ENCODE measurements around the gene KCNC4. TPM values are rescaled to one million over a fixed set of nuclear protein-coding genes. Genes with fewer than 3 reads are reported as not detected.

Gene KCNC4
- total RNA-seq, 1 experiment from 2014 or later = 8.9 TPM

- Histone ChIP-seq H3K79me1 (ENCODE audit: insufficient read depth, low read depth, low read length, poor library complexity, severe bottlenecking) (no peaks in the 10 kb centered on the region), H3K4me2 (ENCODE audit: insufficient read depth, insufficient read length, low read length) (no peak overlapping the region), H3K9ac (ENCODE audit: extremely low read depth, insufficient read length, low read length) (no peak overlapping the region), H3K27me3 (ENCODE audit: insufficient read depth, low read length) (no peaks in the 10 kb centered on the region), H3K23me2 (ENCODE audit: insufficient read length, low read depth, low read length, poor library complexity, severe bottlenecking) (no peaks in the 10 kb centered on the region), H3K4ac (ENCODE audit: low read depth, low read length) (no peak overlapping the region), H3K4me1 (ENCODE audit: insufficient read depth, low read length) (no peaks in the 10 kb centered on the region), H3K9me3 (ENCODE audit: control insufficient read depth, low read depth, low read length) (no peaks in the 10 kb centered on the region), H2BK12ac (ENCODE audit: insufficient read length, low read depth, low read length) (no peak overlapping the region), H3K18ac (ENCODE audit: insufficient read length, low read depth, low read length) (no peak overlapping the region), H4K8ac (replicated peaks; ENCODE audit: insufficient read length, low read depth, low read length) (no peak overlapping the region), H3K27ac (ENCODE audit: insufficient read length, low read depth, low read length) (no peak overlapping the region), H3K79me2 (ENCODE audit: insufficient read depth, low read length) (no peaks in the 10 kb centered on the region), H4K5ac (ENCODE audit: insufficient read length, low read depth, low read length) (no peak overlapping the region), H2BK20ac (ENCODE audit: low read depth, low read length, poor library complexity, severe bottlenecking) (no peak overlapping the region), H2AK5ac (ENCODE audit: insufficient read length, low read length) (no peak overlapping the region), H3K14ac (ENCODE audit: insufficient read depth, low read length) (no peak overlapping the region), H2BK120ac (ENCODE audit: low read depth, low read length, poor library complexity, severe bottlenecking) (no peak overlapping the region), H2AFZ (ENCODE audit: low read length) (no peak overlapping the region), H2BK15ac (ENCODE audit: low read depth, low read length) (no peak overlapping the region), H4K91ac (ENCODE audit: insufficient read length, low read depth, low read length) (no peak overlapping the region), H2BK5ac (ENCODE audit: insufficient read length, low read length) (no peak overlapping the region), H3T11ph (ENCODE audit: low read length) (no peak overlapping the region), H3K23ac (ENCODE audit: insufficient read length, low read depth, low read length) (no peak overlapping the region), H4K20me1 (ENCODE audit: control insufficient read depth, insufficient read depth, insufficient read length) (no peaks in the 10 kb centered on the region), H3K56ac (ENCODE audit: insufficient read length, low read depth, low read length) (no peak overlapping the region)
- Mint-ChIP-seq H3K27ac (no peak overlapping the region), H3K27me3 (ENCODE audit: low read depth) (no peaks in the 10 kb centered on the region; the same call in 1 of the 2 replicates), H3K4me1 (peaks cover 8 to 11% of the 10 kb centered on the region in 2 experiments), H3K9me3 (no peaks in the 10 kb centered on the region), H3K36me3 (ENCODE audit: insufficient read depth in 1 of 3, low read depth in 3 of 3) (no peaks in the 10 kb centered on the region), H3K4me3 (no peak overlapping the region)
- TF ChIP-seq, protein P1, sequence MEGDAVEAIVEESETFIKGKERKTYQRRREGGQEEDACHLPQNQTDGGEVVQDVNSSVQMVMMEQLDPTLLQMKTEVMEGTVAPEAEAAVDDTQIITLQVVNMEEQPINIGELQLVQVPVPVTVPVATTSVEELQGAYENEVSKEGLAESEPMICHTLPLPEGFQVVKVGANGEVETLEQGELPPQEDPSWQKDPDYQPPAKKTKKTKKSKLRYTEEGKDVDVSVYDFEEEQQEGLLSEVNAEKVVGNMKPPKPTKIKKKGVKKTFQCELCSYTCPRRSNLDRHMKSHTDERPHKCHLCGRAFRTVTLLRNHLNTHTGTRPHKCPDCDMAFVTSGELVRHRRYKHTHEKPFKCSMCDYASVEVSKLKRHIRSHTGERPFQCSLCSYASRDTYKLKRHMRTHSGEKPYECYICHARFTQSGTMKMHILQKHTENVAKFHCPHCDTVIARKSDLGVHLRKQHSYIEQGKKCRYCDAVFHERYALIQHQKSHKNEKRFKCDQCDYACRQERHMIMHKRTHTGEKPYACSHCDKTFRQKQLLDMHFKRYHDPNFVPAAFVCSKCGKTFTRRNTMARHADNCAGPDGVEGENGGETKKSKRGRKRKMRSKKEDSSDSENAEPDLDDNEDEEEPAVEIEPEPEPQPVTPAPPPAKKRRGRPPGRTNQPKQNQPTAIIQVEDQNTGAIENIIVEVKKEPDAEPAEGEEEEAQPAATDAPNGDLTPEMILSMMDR (conservative IDR thresholded peaks at IDR 0.05) = no peak
- WGBS (ENCODE audit: extremely low coverage, insufficient read length, low lambda C conversion rate) = no CpG with 5 or more reads among the region's 23 CpGs
- DNase-seq = no peak
These were observed 12.0 kb upstream of the KCNC4 start for GRCh38 chr1:110197905-110198629.

Measured in H9 (cell line).